HL-60 (cell line): ENCODE results near the gene DOCK2.

Source experiments
- GABPA ChIP-seq: IDR thresholded peaks from 2 replicates; pipeline ENCODE4 v1.6.1; 2012; ENCODE audit warnings: low read depth
- SPI1 ChIP-seq: IDR thresholded peaks from 2 replicates; pipeline ENCODE4 v1.6.1; 2012; ENCODE audit warnings: low read depth, mild to moderate bottlenecking, borderline replicate concordance
- TF ChIP-seq, protein P1 (sequence below): IDR thresholded peaks from one replicate; pipeline ENCODE4 v1.5.1; 2011; ENCODE audit warnings: low read length, control low read depth, inconsistent platforms; ENCODE audit not compliant: insufficient read depth

DNA sequence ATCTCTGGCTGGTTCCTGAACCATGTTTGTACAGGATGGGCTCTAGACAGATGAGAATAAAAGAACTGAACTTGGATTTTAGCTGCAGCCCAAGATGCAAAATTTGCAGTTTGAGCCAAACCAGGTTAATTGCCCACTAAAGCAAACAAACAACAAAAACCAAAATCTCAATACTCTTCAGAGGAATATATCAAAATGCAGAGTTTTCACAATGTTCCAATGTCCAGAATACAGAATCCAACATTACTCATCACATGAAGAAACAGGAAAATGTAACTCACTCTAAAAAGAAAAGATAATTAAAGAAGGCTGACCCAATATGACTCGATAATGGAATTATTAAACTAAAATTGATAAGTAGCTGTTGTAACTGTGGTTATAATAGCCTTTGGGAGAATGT, 489.0 kb downstream of the DOCK2 start:
- TF ChIP-seq, protein P1, sequence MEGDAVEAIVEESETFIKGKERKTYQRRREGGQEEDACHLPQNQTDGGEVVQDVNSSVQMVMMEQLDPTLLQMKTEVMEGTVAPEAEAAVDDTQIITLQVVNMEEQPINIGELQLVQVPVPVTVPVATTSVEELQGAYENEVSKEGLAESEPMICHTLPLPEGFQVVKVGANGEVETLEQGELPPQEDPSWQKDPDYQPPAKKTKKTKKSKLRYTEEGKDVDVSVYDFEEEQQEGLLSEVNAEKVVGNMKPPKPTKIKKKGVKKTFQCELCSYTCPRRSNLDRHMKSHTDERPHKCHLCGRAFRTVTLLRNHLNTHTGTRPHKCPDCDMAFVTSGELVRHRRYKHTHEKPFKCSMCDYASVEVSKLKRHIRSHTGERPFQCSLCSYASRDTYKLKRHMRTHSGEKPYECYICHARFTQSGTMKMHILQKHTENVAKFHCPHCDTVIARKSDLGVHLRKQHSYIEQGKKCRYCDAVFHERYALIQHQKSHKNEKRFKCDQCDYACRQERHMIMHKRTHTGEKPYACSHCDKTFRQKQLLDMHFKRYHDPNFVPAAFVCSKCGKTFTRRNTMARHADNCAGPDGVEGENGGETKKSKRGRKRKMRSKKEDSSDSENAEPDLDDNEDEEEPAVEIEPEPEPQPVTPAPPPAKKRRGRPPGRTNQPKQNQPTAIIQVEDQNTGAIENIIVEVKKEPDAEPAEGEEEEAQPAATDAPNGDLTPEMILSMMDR: no peak
- TF ChIP-seq SPI1 (no peak), GABPA (no peak)
